NCI-H1092 treated with DMSO at 0.1 percent for 48 hours (cell line): ENCODE measurements around the gene ADGRB3.
"Not testable (repeated sequence)": the region's sequence is repeated elsewhere in the genome, so short reads cannot be mapped to it uniquely, and the experiment has no call there.

ENCODE experiments used
- DNase-seq: peaks from one replicate; lab custom pipeline; 2025; lab: John Stamatoyannopoulos, UW

ADGRB3 gene

DNA sequence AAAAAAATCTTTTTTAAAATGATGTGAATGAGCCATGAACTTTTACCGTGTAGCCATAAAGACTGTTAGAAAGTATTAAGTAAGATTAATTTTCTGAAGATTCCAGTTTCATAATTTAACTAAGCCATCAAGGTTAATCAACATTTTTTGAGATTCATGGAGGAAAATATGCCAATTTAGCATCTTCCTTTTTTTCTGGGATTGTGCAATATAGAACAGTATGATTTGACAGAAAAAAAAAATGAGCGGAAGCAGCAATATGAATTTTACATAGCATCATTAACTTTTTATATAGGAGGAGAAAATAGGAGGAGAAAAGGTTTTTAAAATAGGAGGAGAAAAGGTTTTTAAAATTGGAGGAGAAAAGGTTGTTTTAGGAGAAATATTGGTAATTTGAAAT lies 306.3 kb downstream of the ADGRB3 start:
- DNase-seq, result no peak

DNA sequence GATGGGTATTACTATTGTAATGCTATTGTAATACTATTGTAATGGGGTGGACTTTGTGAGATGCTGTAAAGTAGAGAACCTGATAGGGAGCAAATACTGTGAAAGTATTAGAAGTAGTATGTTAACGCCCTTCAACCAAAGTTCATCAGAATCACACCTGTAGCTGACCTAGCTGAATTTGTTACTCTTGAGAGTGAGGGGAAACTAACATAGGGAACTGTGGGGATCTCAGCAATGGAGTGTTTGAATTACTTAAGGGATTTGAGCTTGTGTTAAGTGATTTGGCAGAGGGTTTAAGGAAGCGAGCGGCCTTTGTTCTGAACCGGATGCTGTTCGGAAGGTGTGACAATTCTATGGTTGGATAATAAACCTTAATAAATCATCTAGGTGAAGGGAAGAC lies 312.6 kb downstream of the ADGRB3 start:
- no peak for DNase-seq

DNA sequence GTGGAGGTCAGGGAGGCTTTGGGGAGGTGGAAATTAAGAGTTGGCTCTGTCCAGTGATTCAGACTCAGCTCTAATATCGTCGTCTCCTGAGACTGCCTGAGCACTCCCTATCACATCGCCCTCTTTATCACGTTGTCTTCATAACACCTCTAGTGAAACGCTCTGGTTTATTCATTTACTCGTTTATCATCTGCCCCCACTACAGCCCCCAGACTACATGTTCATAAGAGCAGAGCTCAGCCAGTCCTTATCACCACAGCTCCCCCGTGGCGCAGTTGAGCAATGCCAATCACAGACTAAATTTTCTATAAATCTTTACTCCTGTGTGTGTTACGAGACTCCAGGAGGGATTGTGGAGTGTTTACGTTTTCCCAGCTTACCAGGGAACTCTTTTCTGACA lies 316.2 kb downstream of the ADGRB3 start:
- no peak for DNase-seq

DNA sequence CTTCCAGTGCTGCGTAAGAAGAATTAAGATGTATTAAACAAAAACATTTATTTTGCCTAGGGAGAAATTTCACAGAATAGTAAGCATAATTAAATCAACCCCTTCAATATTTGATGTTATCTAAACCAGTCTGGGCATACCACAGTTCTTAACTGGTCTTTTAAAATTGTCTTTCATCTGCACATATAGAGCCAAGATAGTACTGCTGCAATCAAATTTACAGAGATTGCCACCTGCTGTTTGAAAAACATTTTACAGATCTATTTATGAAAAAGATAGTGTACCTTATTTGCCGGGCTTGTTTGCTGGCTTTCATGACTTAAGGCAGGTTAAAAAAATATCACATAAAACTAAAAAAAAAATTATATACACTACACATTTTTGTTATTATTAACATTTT lies 323.2 kb downstream of the ADGRB3 start:
- DNase-seq, result peak; percentile 12

DNA sequence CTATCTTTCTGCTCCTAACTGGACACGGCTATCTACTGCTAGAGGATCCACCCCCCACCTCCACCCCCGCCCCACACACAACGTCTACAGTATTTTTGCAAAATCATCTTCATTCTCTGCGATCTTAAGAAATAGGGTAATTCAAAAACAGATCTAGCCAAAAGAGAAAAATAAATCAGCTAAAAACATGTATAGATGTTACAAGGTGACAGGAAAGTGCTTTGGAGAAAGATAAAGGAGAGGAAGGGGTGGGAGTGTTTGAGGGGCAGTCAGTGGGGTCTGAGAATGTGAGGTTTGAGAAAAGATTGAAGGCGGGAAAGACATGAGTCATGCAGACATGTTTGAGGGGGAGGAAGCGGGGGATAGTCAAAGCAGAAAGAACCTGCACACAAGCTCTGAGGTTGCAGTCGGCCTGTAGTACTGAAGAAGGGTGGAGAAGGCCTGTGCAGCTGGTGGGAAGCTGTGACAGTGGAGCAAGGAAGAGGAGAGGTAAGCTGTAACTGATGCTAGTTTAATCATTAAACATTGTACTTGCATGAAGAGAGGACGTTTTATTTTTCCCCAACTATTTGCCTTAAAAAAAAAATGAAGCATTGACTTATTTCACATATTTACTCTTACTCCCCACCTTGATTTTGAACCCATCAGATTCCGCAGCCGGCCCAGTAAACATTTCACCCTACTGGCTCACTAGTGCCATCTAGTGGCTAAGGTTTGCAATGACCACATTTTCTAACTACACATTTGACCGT lies 332.6 kb downstream of the ADGRB3 start:
- peak; percentile 41 for DNase-seq

DNA sequence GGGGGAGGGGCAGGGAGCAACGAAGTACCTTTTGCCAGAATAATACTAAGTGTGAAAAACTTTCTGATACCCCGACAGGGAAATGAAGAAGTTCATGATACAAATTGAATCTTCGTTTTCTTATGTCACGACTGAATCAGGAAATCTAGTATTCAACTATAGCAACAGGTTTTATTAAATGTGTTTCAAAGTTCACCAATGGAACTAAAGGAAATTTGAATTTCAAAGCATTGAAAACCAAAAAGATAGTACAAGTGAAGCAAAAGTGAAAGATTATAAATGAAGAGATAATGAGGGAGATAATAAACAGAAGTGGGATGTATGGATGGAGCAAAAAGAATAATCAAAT lies 333.2 kb downstream of the ADGRB3 start:
- no peak for DNase-seq

DNA sequence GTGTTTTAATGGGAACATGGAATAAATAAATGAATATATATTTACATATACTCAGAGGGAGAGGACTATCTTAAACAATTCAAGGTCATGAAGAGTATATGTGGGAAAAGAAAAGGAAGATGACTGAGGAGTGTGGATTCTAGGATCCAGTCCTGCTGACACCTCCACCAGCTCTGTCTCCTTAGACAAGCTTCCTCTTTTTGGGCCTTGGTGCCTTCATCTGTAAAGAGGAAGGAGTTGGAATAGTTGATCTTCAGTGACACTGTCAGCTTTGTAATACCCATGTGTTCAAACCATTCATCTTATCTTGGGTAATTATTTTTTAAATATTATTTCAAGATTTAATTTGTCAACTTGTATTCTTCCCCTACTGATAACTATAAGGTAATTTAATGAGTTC lies 338.0 kb downstream of the ADGRB3 start:
- no peak for DNase-seq

DNA sequence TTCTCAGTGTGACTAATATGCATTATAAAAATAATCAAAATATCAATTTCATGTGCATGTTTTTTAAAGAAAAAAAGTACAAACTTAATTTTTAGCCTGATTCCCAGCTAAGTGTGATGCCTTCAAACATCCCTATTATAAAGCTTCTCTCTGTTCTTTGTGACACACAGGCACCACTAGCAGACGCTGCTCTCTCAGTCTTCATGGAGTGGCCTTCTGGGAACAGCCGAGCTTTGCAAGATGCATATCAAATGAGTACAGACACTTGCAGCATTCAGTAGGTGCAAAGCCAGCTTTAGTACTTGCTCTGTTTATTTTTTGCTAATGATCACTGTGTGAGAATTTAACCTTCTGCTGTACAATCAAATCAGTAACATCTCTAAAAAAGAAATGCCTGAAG lies 340.0 kb downstream of the ADGRB3 start:
- DNase-seq, result peak; percentile 46

DNA sequence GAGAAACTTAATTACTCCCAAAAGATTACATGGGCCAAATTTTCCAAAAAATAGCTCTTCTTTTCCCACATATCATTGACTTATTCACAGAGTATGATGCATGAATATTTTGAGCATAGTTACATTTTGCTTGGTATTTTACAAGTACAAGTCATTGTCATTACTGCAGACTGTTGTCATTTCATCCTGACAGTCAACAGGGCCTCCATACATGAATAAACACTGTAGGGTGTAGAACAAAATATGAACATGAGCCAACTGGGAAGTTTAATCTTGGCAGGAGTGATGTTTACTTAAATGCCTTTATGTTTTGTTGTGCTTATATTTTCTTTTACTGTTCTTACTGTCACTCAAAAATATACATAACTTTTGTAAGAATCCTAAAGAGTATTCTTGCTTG lies 340.7 kb downstream of the ADGRB3 start:
- no peak for DNase-seq

DNA sequence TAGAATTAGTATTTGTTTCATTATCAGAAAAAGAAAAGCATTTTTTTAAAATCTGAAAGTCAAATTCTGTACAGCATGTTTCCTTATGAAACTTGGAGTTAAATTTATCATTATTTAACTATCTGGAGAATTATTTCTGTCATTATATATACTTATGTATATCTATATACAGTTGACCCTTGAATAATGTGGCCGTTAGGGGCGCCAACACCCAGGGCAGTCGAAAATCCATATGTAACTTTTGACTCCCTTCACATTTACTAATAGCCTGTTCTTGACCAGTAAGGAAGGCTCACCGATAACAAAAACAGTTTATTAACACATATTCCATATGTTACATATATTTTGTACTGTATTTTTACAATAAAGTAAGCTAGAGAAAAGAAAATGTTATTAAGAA lies 341.2 kb downstream of the ADGRB3 start:
- DNase-seq, result no peak

DNA sequence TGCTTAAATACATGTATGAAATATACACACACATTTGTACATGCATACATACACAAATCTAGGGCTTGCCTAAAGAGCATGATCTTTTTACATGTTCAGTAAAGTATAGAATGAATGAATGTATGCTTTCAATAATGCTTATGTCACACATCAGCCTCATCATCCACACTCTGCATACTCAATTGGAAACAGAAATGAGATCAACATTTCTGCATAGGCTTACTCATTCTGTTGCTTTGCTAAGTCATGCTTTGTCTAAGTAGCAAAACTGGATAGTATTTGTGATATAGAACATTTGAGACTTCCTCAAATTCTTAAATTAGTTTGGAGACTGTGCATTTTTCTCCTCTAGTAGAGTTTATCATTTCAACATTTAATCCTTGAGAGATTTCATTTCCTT lies 343.3 kb downstream of the ADGRB3 start:
- no peak for DNase-seq

DNA sequence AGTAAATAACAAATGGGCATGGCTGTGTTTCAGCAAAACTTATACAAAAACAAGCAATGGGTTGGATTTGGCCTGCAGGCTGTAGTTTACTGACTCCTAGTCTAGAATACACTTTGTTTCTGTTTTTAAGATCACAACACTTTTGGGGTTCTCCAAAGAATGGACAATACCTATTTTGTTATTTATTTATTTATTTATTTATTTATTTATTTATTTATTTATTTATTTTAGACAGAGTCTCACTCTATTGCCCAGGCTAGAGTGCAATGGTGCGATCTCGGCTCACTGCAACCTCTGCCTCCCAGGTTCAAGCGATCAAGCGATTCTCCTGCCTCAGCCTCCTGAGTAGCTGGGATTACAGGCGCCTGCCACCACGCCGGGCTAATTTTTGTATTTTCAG lies 346.6 kb downstream of the ADGRB3 start:
- not testable (repeated sequence) for DNase-seq

DNA sequence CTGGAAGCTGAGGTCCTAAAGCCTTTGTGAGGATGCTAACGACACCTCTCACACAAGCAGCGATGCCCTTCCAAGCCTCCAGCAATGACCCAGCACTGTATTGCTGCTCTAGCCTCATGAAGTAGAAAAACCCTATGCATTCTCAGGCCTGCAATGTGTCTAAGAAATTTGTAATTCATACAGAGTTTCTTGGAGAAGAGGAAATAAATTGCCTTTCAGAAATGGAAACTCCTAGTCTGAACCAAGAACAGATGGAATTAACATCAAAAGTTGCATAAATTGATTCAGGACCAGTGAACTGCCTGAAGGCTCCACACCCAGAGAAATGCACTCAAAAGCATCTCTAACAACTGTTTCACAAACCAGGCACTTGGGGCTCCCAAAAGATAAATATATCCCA lies 353.6 kb downstream of the ADGRB3 start:
- no peak for DNase-seq

DNA sequence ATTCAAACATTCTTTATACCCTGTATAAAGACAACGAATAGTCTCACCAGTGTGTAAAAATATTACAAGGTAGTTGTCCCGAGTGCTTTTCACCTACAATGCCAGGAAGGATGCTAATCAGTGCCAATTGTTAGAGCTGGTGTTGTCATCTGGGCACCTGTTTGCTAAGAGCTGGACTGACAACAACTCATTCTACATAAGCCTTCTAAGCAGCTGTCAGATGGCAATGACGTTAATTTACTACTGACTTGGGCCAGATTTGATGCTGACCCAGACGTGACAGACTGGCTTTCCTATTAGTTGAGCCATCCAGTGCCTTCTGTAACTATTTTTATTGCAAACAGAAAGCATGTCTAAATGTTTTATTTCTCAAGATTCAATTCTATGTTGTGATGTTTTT lies 355.2 kb downstream of the ADGRB3 start:
- DNase-seq, result no peak

DNA sequence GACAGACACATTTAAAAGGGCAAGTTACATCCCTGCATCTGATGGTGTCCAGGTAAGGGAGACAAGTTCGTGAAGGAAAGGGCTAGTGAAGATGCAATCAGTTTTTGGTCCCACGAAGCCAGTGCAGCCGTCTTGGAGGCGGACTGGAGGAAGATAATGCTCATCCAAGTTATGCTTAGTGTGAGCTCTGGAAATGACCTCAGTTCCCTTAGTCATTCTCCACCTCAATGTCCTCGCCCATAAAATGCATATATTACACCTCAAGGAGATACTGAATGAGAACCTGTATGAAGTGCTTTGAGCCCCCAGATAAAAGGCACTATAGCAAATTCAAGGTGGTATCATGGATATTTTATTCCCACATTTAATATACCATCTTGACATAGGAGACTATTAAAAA lies 358.8 kb downstream of the ADGRB3 start:
- DNase-seq, result no peak

DNA sequence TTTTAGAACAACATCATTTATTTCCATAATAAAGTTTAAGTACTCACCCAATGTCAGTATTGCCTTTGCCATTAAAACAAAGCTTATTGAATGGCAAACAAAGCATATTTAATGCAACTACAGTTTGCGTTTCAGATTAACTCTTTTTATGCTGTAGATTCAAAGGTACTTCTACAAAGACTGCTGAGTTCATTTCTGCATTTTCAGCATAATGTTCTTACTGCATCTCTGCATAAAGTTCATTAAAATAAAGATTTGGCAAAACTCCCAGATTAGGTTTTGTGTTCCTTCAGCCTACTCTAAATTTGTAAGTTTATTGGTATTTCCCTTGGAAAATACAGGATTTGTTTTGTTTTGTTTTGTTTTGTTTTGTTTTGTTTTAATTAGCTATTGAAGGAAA lies 359.4 kb downstream of the ADGRB3 start:
- DNase-seq, result no peak

DNA sequence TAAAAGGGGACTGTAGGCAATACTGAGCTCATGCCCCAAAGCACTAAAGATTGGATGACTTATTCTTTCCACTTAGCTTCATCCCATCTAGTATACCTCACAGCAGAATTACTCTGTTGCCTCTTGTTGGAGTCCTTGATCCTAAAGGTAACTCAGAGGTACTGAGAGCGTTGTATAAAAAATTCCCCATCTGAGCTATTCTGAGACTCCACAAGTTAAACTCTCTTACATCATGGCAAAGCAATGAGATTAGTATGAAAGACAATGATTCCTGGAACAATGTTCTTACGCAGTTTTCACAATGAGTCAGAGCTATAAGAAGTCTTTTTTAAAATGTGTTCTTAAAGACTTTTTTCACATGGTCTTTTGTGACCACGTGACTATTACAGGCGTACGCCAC lies 370.1 kb downstream of the ADGRB3 start:
- no peak for DNase-seq

DNA sequence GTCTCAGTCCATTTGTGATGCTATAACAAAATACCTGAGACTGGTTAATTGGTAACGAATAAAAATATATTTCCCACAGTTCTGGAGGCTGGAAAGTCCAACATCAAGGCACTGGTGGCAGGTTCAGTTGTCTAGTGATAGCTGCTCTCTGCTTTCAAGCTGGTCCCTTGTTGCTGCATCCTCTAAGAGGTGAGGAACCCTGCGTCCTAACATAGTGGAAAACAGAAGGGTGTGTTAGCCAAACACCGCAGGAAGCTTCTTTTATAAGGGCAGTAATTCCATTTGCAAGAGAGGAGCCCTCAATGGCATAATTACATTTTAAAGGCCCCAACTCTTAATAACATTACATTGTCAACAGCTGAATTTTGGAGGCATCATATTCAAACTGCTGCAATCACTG lies 372.7 kb downstream of the ADGRB3 start:
- no peak for DNase-seq

DNA sequence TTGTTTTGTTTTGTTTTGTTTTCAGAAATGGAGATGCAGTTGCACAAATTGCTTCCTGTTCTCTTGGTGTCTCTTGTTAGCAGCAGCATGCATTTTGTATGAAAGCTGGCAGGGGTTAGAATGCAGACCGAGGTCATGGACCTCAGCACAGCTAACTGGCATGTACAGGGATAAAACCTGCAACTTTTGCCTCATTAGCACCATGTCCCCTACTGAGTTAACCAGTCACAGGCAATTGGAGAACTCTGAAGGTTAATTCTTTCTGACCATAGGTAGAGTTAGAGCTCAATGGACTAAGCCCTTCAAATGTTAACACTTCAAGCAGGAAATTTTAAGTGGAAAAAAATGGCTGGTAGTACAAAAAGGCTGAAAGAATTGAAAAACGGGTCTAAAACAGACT lies 377.1 kb downstream of the ADGRB3 start:
- DNase-seq, result no peak

DNA sequence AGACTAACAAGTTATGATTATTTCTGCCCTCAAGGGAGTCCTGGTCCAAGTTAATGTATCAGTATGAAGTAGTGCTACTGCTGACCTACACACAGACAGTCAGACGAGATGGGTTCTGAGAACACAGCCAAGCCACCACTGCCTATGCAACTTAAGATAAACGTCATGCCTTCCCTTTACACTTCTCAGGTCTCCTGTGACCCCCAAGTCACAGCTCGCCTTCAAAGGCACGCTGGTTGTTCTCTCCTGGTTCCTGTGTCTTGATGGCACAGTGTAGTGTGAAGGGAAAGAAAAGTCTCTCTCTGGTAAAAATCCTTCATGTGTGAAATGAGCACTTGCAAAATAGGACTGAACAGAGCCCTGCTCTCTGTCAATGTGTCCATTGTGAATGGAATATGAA lies 377.8 kb downstream of the ADGRB3 start:
- DNase-seq, result no peak

DNA sequence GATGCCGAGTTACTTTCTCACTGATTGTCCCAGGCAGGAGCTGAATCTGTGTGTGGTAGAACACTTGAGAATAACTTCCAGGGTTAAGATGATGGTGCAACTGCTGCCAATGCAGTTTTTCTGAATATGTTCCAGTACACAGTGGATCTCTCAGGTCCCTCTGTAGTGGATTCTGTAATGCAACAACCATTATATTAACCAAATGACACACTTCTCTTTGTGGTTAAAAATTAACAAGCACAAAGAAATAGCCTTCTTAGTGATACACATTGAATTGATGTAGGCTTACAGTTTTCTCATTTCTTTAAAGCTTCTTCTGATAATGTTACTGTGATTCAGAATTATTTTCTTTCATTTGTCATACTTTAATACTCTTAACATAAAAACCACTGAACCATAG lies 383.8 kb downstream of the ADGRB3 start:
- no peak for DNase-seq

DNA sequence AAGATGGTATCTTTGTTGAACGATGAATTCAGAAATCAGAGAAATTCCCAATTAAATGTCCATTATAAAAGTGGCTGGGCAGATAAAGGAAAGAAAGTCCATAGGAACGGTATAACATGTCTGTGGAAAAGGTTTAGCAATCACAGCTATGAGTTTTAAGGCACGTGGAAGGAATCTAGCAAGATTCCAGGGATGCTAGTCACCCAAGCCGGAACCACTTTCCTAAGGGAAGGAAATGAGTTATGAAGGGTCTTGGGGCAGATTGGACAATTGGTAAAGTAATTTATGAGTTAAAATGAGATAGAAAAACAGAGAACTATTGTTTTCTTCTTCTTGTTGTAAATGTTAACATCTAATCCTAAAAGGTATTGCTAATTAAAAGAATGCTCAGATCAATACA lies 384.8 kb downstream of the ADGRB3 start:
- DNase-seq, result no peak

DNA sequence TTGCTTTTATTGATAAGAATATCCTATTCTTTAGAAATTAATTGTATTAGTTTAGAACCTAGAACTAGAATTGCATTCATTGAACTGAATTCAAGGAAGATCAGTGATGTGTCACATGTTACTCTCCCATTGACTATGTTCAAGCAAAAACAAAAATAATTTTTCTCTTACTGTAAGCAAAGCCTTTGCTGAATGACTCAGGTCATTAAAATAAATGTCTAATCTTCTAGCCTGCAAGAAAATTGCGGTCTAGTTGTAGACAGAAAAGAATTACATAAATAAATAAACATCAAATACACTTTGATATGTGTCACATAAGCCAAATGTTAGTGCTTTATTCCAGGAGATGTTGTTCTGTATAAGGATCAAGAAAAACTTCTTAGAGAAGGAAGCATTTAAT lies 387.9 kb downstream of the ADGRB3 start:
- no peak for DNase-seq

DNA sequence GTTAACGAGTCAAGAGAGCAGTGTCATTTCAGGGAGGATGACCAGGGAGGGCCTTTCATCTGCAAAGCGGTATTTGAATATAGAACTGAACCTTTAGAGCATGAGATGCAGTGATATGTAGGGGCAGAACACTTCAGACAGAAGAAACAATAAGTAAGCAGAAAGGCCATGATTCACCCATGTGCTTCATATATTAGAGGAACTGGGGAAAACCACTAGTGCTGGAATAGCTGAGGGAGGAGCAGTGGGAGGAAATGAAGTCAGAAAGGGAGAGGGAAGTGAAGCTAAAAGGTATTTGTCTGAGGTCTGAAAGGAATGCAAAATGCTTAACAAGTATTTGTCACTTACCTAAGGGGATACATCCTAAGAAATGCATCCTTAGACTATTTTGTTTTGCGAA lies 391.2 kb downstream of the ADGRB3 start:
- no peak for DNase-seq

DNA sequence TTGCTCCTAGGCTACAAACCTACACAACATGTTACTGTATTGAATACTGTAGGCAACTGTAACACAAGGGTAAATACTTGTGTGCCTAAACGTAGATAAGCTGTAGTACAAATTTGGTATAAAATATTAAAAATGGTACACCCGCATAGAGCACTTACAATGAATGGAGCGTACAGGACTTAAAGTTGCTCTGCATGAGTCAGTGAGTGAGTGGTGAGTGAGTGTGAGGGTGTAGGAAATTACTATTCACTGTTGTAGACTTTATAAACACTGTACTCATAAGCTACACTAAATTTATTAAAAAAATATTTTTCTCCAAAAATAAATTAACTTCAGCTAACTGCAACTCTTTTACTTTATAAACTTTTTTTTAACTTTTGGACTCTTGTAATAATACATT lies 391.6 kb downstream of the ADGRB3 start:
- DNase-seq, result no peak
